IMR-90 (cell line): ENCODE measurements around the gene GPC5.

Experiments
- CTCF ChIP-seq: conservative IDR thresholded peaks from 2 replicates; pipeline ENCODE4 v1.5.1; 2012; ENCODE audit warnings: mild to moderate bottlenecking, low read depth, low read length, improper control_type of control experiment
- MAZ ChIP-seq: IDR thresholded peaks from 2 replicates; pipeline ENCODE4 v1.6.1; 2012; ENCODE audit warnings: low read depth, mild to moderate bottlenecking, low read length, improper control_type of control experiment, moderate library complexity, borderline replicate concordance
- RAD21 ChIP-seq: IDR thresholded peaks from 2 replicates; pipeline ENCODE4 v1.6.1; 2012; ENCODE audit warnings: low read length, improper control_type of control experiment

GRCh38 chr13:91351980-91352379 lies 46.4 kb upstream of the GPC5 start:
- TF ChIP-seq CTCF (no peak), MAZ (no peak), RAD21 (no peak)
